WTC11 (cell line): Measurements from ENCODE around the gene LLGL2. TPM values are rescaled to one million over a fixed set of nuclear protein-coding genes. Genes with fewer than 3 reads are reported as not detected.
"Not testable (repeated sequence)": the region's sequence is repeated elsewhere in the genome, so short reads cannot be mapped to it uniquely, and the experiment has no call there.

Experiments used
- ATAC-seq: fragments of 200-7000 bp; cut with Tn5 transposase; 2 replicates; pipeline ENCODE4 v1.10.0; 2021; ENCODE audit warnings: mild to moderate bottlenecking, moderate library complexity
- CTCF ChIA-PET: fragments of 300-600 bp; sonication (Branson Sonifier 250); formaldehyde crosslinking; loops from one replicate; lab custom pipeline; 2021; ENCODE audit warnings: antibody characterized with exemption; lab: Charles Lee
- POLR2A ChIA-PET: fragments of 350-600 bp; sonication (Branson Sonifier 250); formaldehyde crosslinking; loops from one replicate; lab custom pipeline; 2021; ENCODE audit warnings: antibody characterized with exemption; lab: Charles Lee
- DNase-seq: peaks from one replicate; pipeline ENCODE4 v3.0.0; 2021; ENCODE audit warnings: low spot score
- H3K27ac Mint-ChIP-seq: 2 replicates; pipeline ENCODE4 v1.8.0; 2021; ENCODE audit warnings: mixed read lengths
- H3K27me3 Mint-ChIP-seq: 2 replicates; pipeline ENCODE4 v1.8.0; 2021; ENCODE audit warnings: low read depth, mild to moderate bottlenecking, moderate library complexity, mixed read lengths
- H3K36me3 Mint-ChIP-seq: 2 replicates; pipeline ENCODE4 v1.8.0; 2021; ENCODE audit warnings: mixed read lengths
- H3K4me1 Mint-ChIP-seq: 2 replicates; pipeline ENCODE4 v1.8.0; 2022; ENCODE audit warnings: mixed read lengths
- H3K4me3 Mint-ChIP-seq: 2 replicates; pipeline ENCODE4 v1.8.0; 2021; ENCODE audit warnings: mild to moderate bottlenecking, moderate library complexity, mixed read lengths
- H3K9me3 Mint-ChIP-seq: 2 replicates; pipeline ENCODE4 v1.8.0; 2021; ENCODE audit warnings: mixed read lengths
- ATF3 ChIP-seq: sonication (generic); formaldehyde crosslinking; conservative IDR thresholded peaks from 2 replicates; pipeline ENCODE4 v1.8.1; 2022; ENCODE audit warnings: mild to moderate bottlenecking, missing genetic modification reagents
- CREB1 ChIP-seq: sonication (generic); formaldehyde crosslinking; IDR thresholded peaks from 2 replicates; pipeline ENCODE4 v1.8.0; 2023; ENCODE audit warnings: mild to moderate bottlenecking, missing genetic modification reagents
- GTF2I ChIP-seq: fragments of 250-450 bp; sonication (Bioruptor Pico); conservative IDR thresholded peaks from 2 replicates; pipeline ENCODE4 v1.4.0; 2021; ENCODE audit warnings: mild to moderate bottlenecking
- KAT7 ChIP-seq: sonication (generic); formaldehyde crosslinking; IDR thresholded peaks from 2 replicates; pipeline ENCODE4 v1.8.1; 2023; ENCODE audit warnings: missing genetic modification reagents, mild to moderate bottlenecking, borderline replicate concordance
- MYBL2 ChIP-seq: sonication (generic); formaldehyde crosslinking; IDR thresholded peaks from 2 replicates; pipeline ENCODE4 v1.8.1; 2023; ENCODE audit warnings: mild to moderate bottlenecking, moderate library complexity, missing genetic modification reagents
- NFE2L1 ChIP-seq: sonication (generic); formaldehyde crosslinking; IDR thresholded peaks from 2 replicates; pipeline ENCODE4 v1.8.1; 2023; ENCODE audit warnings: missing genetic modification reagents
- NFYB ChIP-seq: sonication (generic); formaldehyde crosslinking; conservative IDR thresholded peaks from 2 replicates; pipeline ENCODE4 v1.8.0; 2022; ENCODE audit warnings: low read depth, missing genetic modification reagents
- SMAD3 ChIP-seq: sonication (generic); formaldehyde crosslinking; IDR thresholded peaks from 2 replicates; pipeline ENCODE4 v1.8.0; 2022; ENCODE audit warnings: missing genetic modification reagents, mild to moderate bottlenecking, borderline replicate concordance
- SMAD4 ChIP-seq: sonication (generic); formaldehyde crosslinking; IDR thresholded peaks from 2 replicates; pipeline ENCODE4 v1.8.0; 2022; ENCODE audit warnings: mild to moderate bottlenecking, missing genetic modification reagents
- SP1 ChIP-seq: sonication (generic); formaldehyde crosslinking; conservative IDR thresholded peaks from 2 replicates; pipeline ENCODE4 v1.8.1; 2022; ENCODE audit warnings: missing genetic modification reagents
- STAT6 ChIP-seq: sonication (generic); formaldehyde crosslinking; conservative IDR thresholded peaks from 2 replicates; pipeline ENCODE4 v1.8.1; 2023; ENCODE audit warnings: mild to moderate bottlenecking, low read depth, missing genetic modification reagents, moderate library complexity
- total RNA-seq: library from RNA; stranded (reverse); gene quantifications from 3 replicates; pipeline ENCODE4 v1.2.3, GENCODE V29; 2021
- TF ChIP-seq, protein P1 (sequence below): sonication (generic); formaldehyde crosslinking; IDR thresholded peaks from 2 replicates; pipeline ENCODE4 v1.8.1; 2022; ENCODE audit warnings: missing genetic modification reagents, borderline replicate concordance
- TF ChIP-seq, protein P2 (sequence below): fragments of 250-450 bp; sonication (Bioruptor Pico); IDR thresholded peaks from 2 replicates; pipeline ENCODE4 v1.9.0; 2021; ENCODE audit warnings: mild to moderate bottlenecking
- TF ChIP-seq, protein P3 (sequence below): fragments of 250-450 bp; sonication (Bioruptor Pico); IDR thresholded peaks from 2 replicates; pipeline ENCODE4 v1.9.0; 2021; ENCODE audit warnings: mild to moderate bottlenecking, borderline replicate concordance

LLGL2 gene
- total RNA-seq, 1 experiment from 2014 or later = 103 TPM

- TF ChIP-seq MYBL2 (CRISPR knock-in tag) (no peak), SP1 (CRISPR knock-in tag) (no peak), SMAD4 (CRISPR knock-in tag) (no peak), GTF2I (CRISPR knock-in tag) (no peak), CREB1 (CRISPR knock-in tag) (no peak), KAT7 (CRISPR knock-in tag) (no peak), NFE2L1 (CRISPR knock-in tag) (no peak), NFYB (no peak), STAT6 (CRISPR knock-in tag) (no peak), SMAD3 (CRISPR knock-in tag) (no peak), ATF3 (CRISPR knock-in tag) (no peak)
- TF ChIP-seq, protein P1, sequence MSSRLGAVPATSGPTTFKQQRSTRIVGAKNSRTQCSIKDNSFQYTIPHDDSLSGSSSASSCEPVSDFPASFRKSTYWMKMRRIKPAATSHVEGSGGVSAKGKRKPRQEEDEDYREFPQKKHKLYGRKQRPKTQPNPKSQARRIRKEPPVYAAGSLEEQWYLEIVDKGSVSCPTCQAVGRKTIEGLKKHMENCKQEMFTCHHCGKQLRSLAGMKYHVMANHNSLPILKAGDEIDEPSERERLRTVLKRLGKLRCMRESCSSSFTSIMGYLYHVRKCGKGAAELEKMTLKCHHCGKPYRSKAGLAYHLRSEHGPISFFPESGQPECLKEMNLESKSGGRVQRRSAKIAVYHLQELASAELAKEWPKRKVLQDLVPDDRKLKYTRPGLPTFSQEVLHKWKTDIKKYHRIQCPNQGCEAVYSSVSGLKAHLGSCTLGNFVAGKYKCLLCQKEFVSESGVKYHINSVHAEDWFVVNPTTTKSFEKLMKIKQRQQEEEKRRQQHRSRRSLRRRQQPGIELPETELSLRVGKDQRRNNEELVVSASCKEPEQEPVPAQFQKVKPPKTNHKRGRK (CRISPR knock-in tag) = no peak
- TF ChIP-seq, protein P2, sequence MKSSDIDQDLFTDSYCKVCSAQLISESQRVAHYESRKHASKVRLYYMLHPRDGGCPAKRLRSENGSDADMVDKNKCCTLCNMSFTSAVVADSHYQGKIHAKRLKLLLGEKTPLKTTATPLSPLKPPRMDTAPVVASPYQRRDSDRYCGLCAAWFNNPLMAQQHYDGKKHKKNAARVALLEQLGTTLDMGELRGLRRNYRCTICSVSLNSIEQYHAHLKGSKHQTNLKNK (CRISPR knock-in tag) = no peak
- TF ChIP-seq, protein P3, sequence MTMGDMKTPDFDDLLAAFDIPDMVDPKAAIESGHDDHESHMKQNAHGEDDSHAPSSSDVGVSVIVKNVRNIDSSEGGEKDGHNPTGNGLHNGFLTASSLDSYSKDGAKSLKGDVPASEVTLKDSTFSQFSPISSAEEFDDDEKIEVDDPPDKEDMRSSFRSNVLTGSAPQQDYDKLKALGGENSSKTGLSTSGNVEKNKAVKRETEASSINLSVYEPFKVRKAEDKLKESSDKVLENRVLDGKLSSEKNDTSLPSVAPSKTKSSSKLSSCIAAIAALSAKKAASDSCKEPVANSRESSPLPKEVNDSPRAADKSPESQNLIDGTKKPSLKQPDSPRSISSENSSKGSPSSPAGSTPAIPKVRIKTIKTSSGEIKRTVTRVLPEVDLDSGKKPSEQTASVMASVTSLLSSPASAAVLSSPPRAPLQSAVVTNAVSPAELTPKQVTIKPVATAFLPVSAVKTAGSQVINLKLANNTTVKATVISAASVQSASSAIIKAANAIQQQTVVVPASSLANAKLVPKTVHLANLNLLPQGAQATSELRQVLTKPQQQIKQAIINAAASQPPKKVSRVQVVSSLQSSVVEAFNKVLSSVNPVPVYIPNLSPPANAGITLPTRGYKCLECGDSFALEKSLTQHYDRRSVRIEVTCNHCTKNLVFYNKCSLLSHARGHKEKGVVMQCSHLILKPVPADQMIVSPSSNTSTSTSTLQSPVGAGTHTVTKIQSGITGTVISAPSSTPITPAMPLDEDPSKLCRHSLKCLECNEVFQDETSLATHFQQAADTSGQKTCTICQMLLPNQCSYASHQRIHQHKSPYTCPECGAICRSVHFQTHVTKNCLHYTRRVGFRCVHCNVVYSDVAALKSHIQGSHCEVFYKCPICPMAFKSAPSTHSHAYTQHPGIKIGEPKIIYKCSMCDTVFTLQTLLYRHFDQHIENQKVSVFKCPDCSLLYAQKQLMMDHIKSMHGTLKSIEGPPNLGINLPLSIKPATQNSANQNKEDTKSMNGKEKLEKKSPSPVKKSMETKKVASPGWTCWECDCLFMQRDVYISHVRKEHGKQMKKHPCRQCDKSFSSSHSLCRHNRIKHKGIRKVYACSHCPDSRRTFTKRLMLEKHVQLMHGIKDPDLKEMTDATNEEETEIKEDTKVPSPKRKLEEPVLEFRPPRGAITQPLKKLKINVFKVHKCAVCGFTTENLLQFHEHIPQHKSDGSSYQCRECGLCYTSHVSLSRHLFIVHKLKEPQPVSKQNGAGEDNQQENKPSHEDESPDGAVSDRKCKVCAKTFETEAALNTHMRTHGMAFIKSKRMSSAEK (CRISPR knock-in tag) = no peak
- Mint-ChIP-seq H3K27ac (no peak overlapping the region), H3K4me3 (no peak overlapping the region), H3K27me3 (no peaks in the 10 kb centered on the region), H3K36me3 (peaks cover 31% of the 10 kb centered on the region), H3K4me1 (peaks cover 13% of the 10 kb centered on the region), H3K9me3 (no peaks in the 10 kb centered on the region)
- POLR2A ChIA-PET = no interaction called here
- no peak for ATAC-seq
- peak; percentile 60 for DNase-seq
- CTCF ChIA-PET = interaction anchor here (0.6 to 3.7 kb wide), 4 partner anchors 69 to 212 kb away, joined by 3 to 21 read pairs (median 4); no protein-coding TSS in a partner anchor
Observed at GRCh38 chr17:75518983-75519537, 6.4 kb upstream of the LLGL2 start.

DNA sequence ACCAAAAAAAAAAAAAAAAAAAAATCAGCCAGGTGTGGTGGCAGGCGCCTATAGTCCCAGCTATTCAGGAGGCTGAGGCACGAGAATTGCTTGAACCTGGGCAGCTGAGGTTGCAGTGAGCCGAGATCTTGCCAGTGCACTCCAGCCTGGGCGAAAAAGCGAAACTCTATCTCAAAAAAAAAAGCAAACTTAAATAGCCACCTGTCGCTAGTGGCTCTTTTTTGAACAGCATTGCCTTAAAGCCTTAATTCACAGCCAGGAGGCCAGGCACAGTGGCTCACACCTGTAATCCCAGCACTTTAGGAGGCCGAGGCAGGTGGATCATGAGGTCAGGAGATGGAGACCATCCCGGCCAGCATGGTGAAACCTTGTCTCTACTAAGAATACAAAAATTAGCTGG is 5.1 kb upstream of the LLGL2 start:
- DNase-seq, ATAC-seq, H3K9me3 Mint-ChIP-seq, H3K27me3 Mint-ChIP-seq, H3K27ac Mint-ChIP-seq, POLR2A ChIA-PET, H3K4me3 Mint-ChIP-seq: not testable (repeated sequence)
- Mint-ChIP-seq H3K4me1 (peaks cover 18% of the 10 kb centered on the region), H3K36me3 (peaks cover 31% of the 10 kb centered on the region)
- CTCF ChIA-PET = interaction anchor here (0.6 to 1.1 kb wide), 2 partner anchors 59 to 68 kb away, joined by 4 to 9 read pairs; no protein-coding TSS in a partner anchor
